Gastroesophageal sphincter (tissue), 2 donors: Measurements from ENCODE around the gene NT5M.

Experiments
- EP300 ChIP-seq: sonication (generic); formaldehyde crosslinking; IDR thresholded peaks from one replicate; pipeline ENCODE4 v1.6.1; 2017; ENCODE audit warnings: antibody characterized with exemption, mild to moderate bottlenecking
- POLR2A ChIP-seq, 2 donors: fragments of 450-650 bp; IDR thresholded peaks; one replicate each; pipeline ENCODE4 v1.6.1; 2017; ENCODE audit warnings: antibody characterized with exemption in 2 of 2, mild to moderate bottlenecking in 2 of 2, moderate library complexity in 1 of 2

GRCh38 chr17:17289701-17290100 is 13.5 kb upstream of the NT5M start:
- TF ChIP-seq EP300 (no peak), POLR2A (IDR thresholded peaks at IDR 0.05) (no peak)
